Hepatocyte (in vitro differentiated cells): ENCODE results near the gene GLIPR2. TPM values are rescaled to one million over a fixed set of nuclear protein-coding genes. Genes with fewer than 3 reads are reported as not detected.

Source experiments
- DNase-seq: peaks from one replicate; pipeline ENCODE4 v3.0.0-alpha.2; 2016; ENCODE audit warnings: low spot score
- H2AFZ ChIP-seq: fragments of 200-600 bp; sonication (generic); 2 replicates; pipeline ENCODE4 v1.6.0; 2016; ENCODE audit warnings: antibody characterized with exemption, mild to moderate bottlenecking
- H3K27ac ChIP-seq: fragments of 200-600 bp; sonication (generic); 2 replicates; pipeline ENCODE4 v1.5.1; 2016; ENCODE audit warnings: mild to moderate bottlenecking
- H3K27me3 ChIP-seq: fragments of 200-600 bp; sonication (generic); 2 replicates; pipeline ENCODE4 v1.6.1; 2016
- H3K36me3 ChIP-seq: fragments of 200-600 bp; sonication (generic); replicated peaks from 2 replicates; pipeline ENCODE4 v1.5.1; 2016; ENCODE audit warnings: low read depth; ENCODE audit not compliant: insufficient read depth
- H3K4me1 ChIP-seq: fragments of 200-600 bp; sonication (generic); 2 replicates; pipeline ENCODE4 v1.5.1; 2016; ENCODE audit warnings: mild to moderate bottlenecking, moderate library complexity; ENCODE audit not compliant: insufficient read depth
- H3K4me2 ChIP-seq: fragments of 200-600 bp; sonication (generic); 2 replicates; pipeline ENCODE4 v1.6.0; 2016
- H3K4me3 ChIP-seq: fragments of 200-600 bp; sonication (generic); 2 replicates; pipeline ENCODE4 v1.5.1; 2016; ENCODE audit warnings: mild to moderate bottlenecking
- H3K79me2 ChIP-seq: fragments of 200-600 bp; sonication (generic); 2 replicates; pipeline ENCODE4 v1.6.0; 2017; ENCODE audit warnings: mild to moderate bottlenecking
- H3K9me2 ChIP-seq: fragments of 200-600 bp; sonication (generic); replicated peaks from 2 replicates; pipeline ENCODE4 v1.6.0; 2017; ENCODE audit warnings: mild to moderate bottlenecking; ENCODE audit not compliant: insufficient read depth
- H3K9me3 ChIP-seq: fragments of 200-600 bp; sonication (generic); 2 replicates; pipeline ENCODE4 v1.5.1; 2016; ENCODE audit warnings: low read depth, mild to moderate bottlenecking
- H4K20me1 ChIP-seq: fragments of 200-600 bp; sonication (generic); 2 replicates; pipeline ENCODE4 v1.6.0; 2016; ENCODE audit warnings: mild to moderate bottlenecking; ENCODE audit not compliant: insufficient read depth, poor library complexity, severe bottlenecking
- CTCF ChIP-seq: fragments of 200-600 bp; sonication (generic); IDR thresholded peaks from 2 replicates; pipeline ENCODE4 v1.5.1; 2016; ENCODE audit warnings: antibody characterized with exemption, mild to moderate bottlenecking; ENCODE audit not compliant: poor library complexity
- EZH2 ChIP-seq: fragments of 200-600 bp; sonication (generic); IDR thresholded peaks from 2 replicates; pipeline ENCODE4 v1.6.1; 2016; ENCODE audit warnings: antibody characterized with exemption, mild to moderate bottlenecking, borderline replicate concordance
- EZH2phosphoT487 ChIP-seq: fragments of 200-600 bp; sonication (generic); IDR thresholded peaks from one replicate; pipeline ENCODE4 v1.6.1; 2018; ENCODE audit warnings: antibody characterized with exemption, mild to moderate bottlenecking, low read depth, moderate library complexity; ENCODE audit not compliant: unreplicated experiment, severe bottlenecking
- WGBS: methylation state at CpG from one replicate; pipeline ENCODE4 v1.1.6; 2016; ENCODE audit warnings: low lambda C conversion rate; ENCODE audit errors: missing lambda C conversion rate; 5-methylcytosine and 5-hydroxymethylcytosine counted together
- polyA plus RNA-seq: library from polyadenylated mRNA; unstranded; fragments of >200 nt; fragmentation: Nextera tagmentation; extraction: Ambion mirVana; gene quantifications from 2 replicates; pipeline ENCODE4 v1.2.1, GENCODE V29; 2016
- total RNA-seq: library from RNA; depleted of rRNA; stranded (reverse); fragments of >200 nt; gene quantifications from 2 replicates; pipeline ENCODE4 v1.2.3, GENCODE V29; 2014

Gene GLIPR2
- total and polyA plus RNA-seq, 2 experiments from 2014 or later: 12.6 to 14.1 TPM

DNA sequence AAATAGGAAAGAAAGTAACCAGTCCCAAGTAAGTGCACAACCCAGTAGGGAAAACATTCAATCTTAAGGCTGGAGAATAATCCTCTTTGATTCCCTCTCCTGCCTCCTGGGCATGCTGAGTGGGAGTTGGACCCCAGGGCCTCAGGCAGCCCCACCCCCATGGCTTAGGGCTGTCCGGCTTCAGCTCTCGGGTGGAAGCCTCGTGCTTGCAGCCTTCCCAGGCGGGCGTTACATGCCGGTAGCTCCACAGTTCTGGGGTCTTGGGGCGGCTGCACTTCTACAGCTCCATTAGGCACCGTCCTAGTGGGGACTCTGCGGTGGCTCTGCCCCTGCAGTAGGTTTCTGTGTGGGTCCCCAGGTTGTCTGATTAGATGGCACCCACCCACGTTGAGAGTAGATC is 10.1 kb downstream of the GLIPR2 start:
- no peaks in the 10 kb centered on the region for H3K27me3 ChIP-seq
- no peaks in the 10 kb centered on the region for H4K20me1 ChIP-seq
- no peak overlapping the region for H2AFZ ChIP-seq
- no peak for TF ChIP-seq CTCF
- no peak for TF ChIP-seq EZH2phosphoT487
- TF ChIP-seq EZH2: no peak
- H3K9me2 ChIP-seq: no peaks in the 10 kb centered on the region
- H3K4me1 ChIP-seq: peaks cover 2% of the 10 kb centered on the region
- H3K4me3 ChIP-seq: no peak overlapping the region
- WGBS: 85% methylated on average over 10 of the region's 10 CpGs
- no peak for DNase-seq
- no peak overlapping the region for H3K4me2 ChIP-seq
- no peaks in the 10 kb centered on the region for H3K9me3 ChIP-seq
- no peaks in the 10 kb centered on the region for H3K79me2 ChIP-seq
- H3K27ac ChIP-seq: no peak overlapping the region
- H3K36me3 ChIP-seq: no peaks in the 10 kb centered on the region

- peaks cover 1% of the 10 kb centered on the region for H3K4me1 ChIP-seq
- no peak overlapping the region for H3K4me3 ChIP-seq
- H3K9me3 ChIP-seq: no peaks in the 10 kb centered on the region
- no peak for TF ChIP-seq CTCF
- TF ChIP-seq EZH2phosphoT487: no peak
- no peak for TF ChIP-seq EZH2
- H3K4me2 ChIP-seq: no peak overlapping the region
- H3K27ac ChIP-seq: no peak overlapping the region
- 98% methylated on average over 14 of the region's 14 CpGs for WGBS
- no peaks in the 10 kb centered on the region for H3K9me2 ChIP-seq
- no peaks in the 10 kb centered on the region for H3K36me3 ChIP-seq
- no peaks in the 10 kb centered on the region for H3K79me2 ChIP-seq
- H3K27me3 ChIP-seq: no peaks in the 10 kb centered on the region
- no peak for DNase-seq
- no peak overlapping the region for H2AFZ ChIP-seq
- H4K20me1 ChIP-seq: no peaks in the 10 kb centered on the region
Measured at GRCh38 chr9:36147441-36148175, 11.1 kb downstream of the GLIPR2 start.

DNA sequence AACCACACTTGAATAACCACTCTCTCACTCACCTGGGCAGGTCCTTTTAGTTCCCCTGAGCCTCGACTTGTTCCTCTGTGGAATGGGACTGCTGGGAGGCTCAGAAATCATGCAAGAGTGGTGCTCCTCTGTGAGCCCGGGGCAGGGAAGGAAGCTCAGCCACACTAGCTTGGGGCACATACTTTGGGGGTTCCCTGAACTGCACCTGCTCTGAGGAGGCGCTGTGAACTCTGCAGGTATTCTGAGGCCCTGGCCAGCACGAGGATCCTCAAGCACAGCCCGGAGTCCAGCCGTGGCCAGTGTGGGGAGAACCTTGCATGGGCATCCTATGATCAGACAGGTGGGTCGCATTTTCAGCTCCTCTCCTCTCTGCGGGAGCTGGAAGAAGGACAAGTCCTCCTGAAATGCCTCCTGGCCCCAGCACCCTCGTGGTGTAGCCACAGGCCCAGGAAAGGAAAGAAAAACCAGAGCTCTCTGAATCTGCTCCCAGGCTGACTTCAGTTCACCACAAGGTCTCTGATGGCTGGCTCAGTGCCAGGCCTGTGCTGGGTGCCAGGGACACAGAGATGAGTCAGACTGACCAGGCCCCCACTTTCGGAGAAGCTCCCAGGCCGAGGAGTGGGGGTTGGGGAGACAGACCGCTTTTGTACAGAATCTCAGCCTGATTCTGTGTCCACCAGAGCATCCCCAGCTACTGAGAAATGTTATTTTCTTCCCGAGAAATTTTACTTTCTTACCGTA is 11.9 kb downstream of the GLIPR2 start:
- Histone ChIP-seq H3K27me3 (no peaks in the 10 kb centered on the region), H3K4me2 (no peak overlapping the region), H3K79me2 (no peaks in the 10 kb centered on the region), H3K9me2 (no peaks in the 10 kb centered on the region), H3K36me3 (no peaks in the 10 kb centered on the region), H2AFZ (no peak overlapping the region), H3K4me1 (no peaks in the 10 kb centered on the region), H3K9me3 (no peaks in the 10 kb centered on the region), H3K27ac (peak overlapping the region; percentile 6), H4K20me1 (no peaks in the 10 kb centered on the region), H3K4me3 (no peak overlapping the region)
- 78% methylated on average over 14 of the region's 14 CpGs for WGBS
- peak; percentile 87 for DNase-seq
- no peak for TF ChIP-seq EZH2phosphoT487
- no peak for TF ChIP-seq CTCF
- no peak for TF ChIP-seq EZH2
